HepG2 (cell line): Measurements from ENCODE around the gene PSMD3. TPM values are rescaled to one million over a fixed set of nuclear protein-coding genes. Genes with fewer than 3 reads are reported as not detected.

Experiments used
- BCLAF1 ChIP-seq: fragments of 450-650 bp; IDR thresholded peaks from 2 replicates; pipeline ENCODE4 v1.6.1; 2017; ENCODE audit warnings: mild to moderate bottlenecking
- CBX2 ChIP-seq, 2 experiments: fragments of 200-600 bp in 1 of 2; sonication (generic); formaldehyde crosslinking in 1 of 2; IDR thresholded peaks; 2 replicates each; pipeline versions ENCODE4 v1.7.0 to v1.8.1; 2018 to 2022; ENCODE audit warnings: low read depth in 2 of 2, low read length in 1 of 2, mild to moderate bottlenecking in 1 of 2, missing genetic modification reagents in 1 of 2
- CENPT ChIP-seq: sonication (generic); formaldehyde crosslinking; IDR thresholded peaks from 2 replicates; pipeline ENCODE4 v1.8.0; 2022; ENCODE audit warnings: low read depth, mild to moderate bottlenecking, moderate library complexity, missing genetic modification reagents
- CREM ChIP-seq, 2 experiments: sonication (generic) in 1 of 2; formaldehyde crosslinking in 1 of 2; IDR thresholded peaks; 2 replicates each; pipeline versions ENCODE4 v1.4.0 to v1.6.1; 2016 to 2020; ENCODE audit warnings: antibody characterized with exemption in 1 of 2, mild to moderate bottlenecking in 1 of 2, missing genetic modification reagents in 1 of 2
- DMAP1 ChIP-seq: IDR thresholded peaks from 2 replicates; pipeline ENCODE4 v1.6.1; 2016
- JDP2 ChIP-seq: sonication (generic); formaldehyde crosslinking; IDR thresholded peaks from 2 replicates; pipeline ENCODE4 v1.8.1; 2022; ENCODE audit warnings: missing genetic modification reagents, borderline replicate concordance
- SNAI1 ChIP-seq: sonication (generic); formaldehyde crosslinking; IDR thresholded peaks from 2 replicates; pipeline ENCODE4 v1.5.0; 2020; ENCODE audit warnings: mild to moderate bottlenecking, missing genetic modification reagents, borderline replicate concordance
- ZBTB40 ChIP-seq, 2 experiments: fragments of 450-650 bp in 1 of 2; sonication (generic) in 1 of 2; formaldehyde crosslinking in 1 of 2; IDR thresholded peaks; 2 replicates each; pipeline versions ENCODE4 v1.6.1 to v1.8.0; 2016 to 2022; ENCODE audit warnings: antibody characterized with exemption in 1 of 2, mild to moderate bottlenecking in 1 of 2, missing genetic modification reagents in 1 of 2
- ZFP36L1 ChIP-seq: sonication (generic); formaldehyde crosslinking; IDR thresholded peaks from 2 replicates; pipeline ENCODE4 v1.8.0; 2022; ENCODE audit warnings: mild to moderate bottlenecking, missing genetic modification reagents, moderate library complexity
- ZFP37 ChIP-seq: sonication (generic); formaldehyde crosslinking; IDR thresholded peaks from 2 replicates; pipeline ENCODE4 v1.4.0; 2020; ENCODE audit warnings: missing genetic modification reagents, borderline replicate concordance
- ZFP82 ChIP-seq: sonication (generic); formaldehyde crosslinking; IDR thresholded peaks from 2 replicates; pipeline ENCODE4 v1.5.1; 2020; ENCODE audit warnings: mild to moderate bottlenecking, missing genetic modification reagents, borderline replicate concordance
- ZNF282 ChIP-seq: fragments of 450-650 bp; IDR thresholded peaks from 2 replicates; pipeline ENCODE4 v1.6.1; 2018; ENCODE audit not compliant: partially characterized antibody
- ZNF709 ChIP-seq: sonication (generic); formaldehyde crosslinking; IDR thresholded peaks from 2 replicates; pipeline ENCODE4 v1.5.0; 2020; ENCODE audit warnings: mild to moderate bottlenecking, missing genetic modification reagents
- ZNF777 ChIP-seq: sonication (generic); formaldehyde crosslinking; IDR thresholded peaks from 2 replicates; pipeline ENCODE4 v1.4.0; 2020; ENCODE audit warnings: missing genetic modification reagents
- ZNF782 ChIP-seq: sonication (generic); formaldehyde crosslinking; IDR thresholded peaks from 2 replicates; pipeline ENCODE4 v1.4.0; 2020; ENCODE audit warnings: missing genetic modification reagents, mild to moderate bottlenecking, borderline replicate concordance
- polyA plus RNA-seq, 8 experiments: library from polyadenylated mRNA; depleted of rRNA in 3 of 8; stranded (reverse) in 7 of 8; unstranded in 1 of 8; fragments of >200 nt; fragmentation: Illumina TruSeq in 4 of 8; extraction: Trizol in 4 of 8; gene quantifications; 2 replicates each; pipeline versions ENCODE4 v1.2.1 to v1.2.3, GENCODE V29; 2011 to 2016; ENCODE audit warnings: low read depth in 4 of 8, missing spikeins in 1 of 8, mixed read lengths in 1 of 8; ENCODE audit not compliant: insufficient read depth in 1 of 8
- total RNA-seq, 5 experiments: library from RNA; depleted of rRNA; stranded (reverse); fragments of >200 nt; fragmentation: Illumina TruSeq; extraction: Trizol; gene quantifications; 2 replicates each; pipeline ENCODE4 v1.2.3, GENCODE V29; 2016; ENCODE audit warnings: low read depth in 1 of 5

Gene PSMD3
- total and polyA plus RNA-seq, 2 of the 13 experiments (the other 11 are each of a cell fraction or from before 2014, with no cell fraction given): 97.4 to 146 TPM

GRCh38 chr17:39939588-39940419 lies 40.8 kb upstream of the PSMD3 start (continued):
- TF ChIP-seq ZBTB40 (IDR thresholded peaks at IDR 0.05) (no peak), ZBTB40 (CRISPR knock-in tag; IDR thresholded peaks at IDR 0.05) (no peak), CREM (IDR thresholded peaks at IDR 0.05) (no peak), CREM (CRISPR knock-in tag; IDR thresholded peaks at IDR 0.05) (no peak), ZNF282 (no peak), CENPT (CRISPR knock-in tag) (no peak), JDP2 (CRISPR knock-in tag) (no peak), ZFP37 (CRISPR knock-in tag) (no peak), CBX2 (IDR thresholded peaks at IDR 0.05; ENCODE audit: low read depth, low read length) (no peak), CBX2 (CRISPR knock-in tag; IDR thresholded peaks at IDR 0.05; ENCODE audit: low read depth) (no peak), ZNF782 (CRISPR knock-in tag) (no peak), ZFP36L1 (CRISPR knock-in tag) (no peak), ZNF709 (CRISPR knock-in tag) (no peak), DMAP1 (CRISPR knock-in tag) (no peak), SNAI1 (CRISPR knock-in tag) (no peak), BCLAF1 (no peak), ZFP82 (CRISPR knock-in tag) (no peak), ZNF777 (CRISPR knock-in tag) (no peak)
